Retinal pigment epithelial cell (primary cell): ENCODE data around the gene P2RX1.

ENCODE experiments used
- DNase-seq: peaks from one replicate; pipeline ENCODE4 v3.0.0-alpha.2; 2010; ENCODE audit warnings: low read depth
- H3K4me3 ChIP-seq: 2 replicates; pipeline ENCODE4 v1.5.1; 2011; ENCODE audit warnings: mild to moderate bottlenecking, low read length, control low read depth, moderate library complexity
- CTCF ChIP-seq: conservative IDR thresholded peaks from 2 replicates; pipeline ENCODE4 v1.5.1; 2011; ENCODE audit warnings: low read depth, low read length, control low read depth, inconsistent platforms

Gene P2RX1

GRCh38 chr17:3903881-3904290 lies 12.4 kb downstream of the P2RX1 start:
- no peak for DNase-seq
- no peak overlapping the region for H3K4me3 ChIP-seq
- TF ChIP-seq CTCF = no peak

GRCh38 chr17:3903051-3903825 lies 13.0 kb downstream of the P2RX1 start:
- H3K4me3 ChIP-seq = no peak overlapping the region
- no peak for TF ChIP-seq CTCF

GRCh38 chr17:3900646-3901045 lies 15.6 kb downstream of the P2RX1 start:
- TF ChIP-seq CTCF = no peak
- H3K4me3 ChIP-seq = no peak overlapping the region
- DNase-seq = no peak

More at GRCh38 chr17:3903051-3903825, 13.0 kb downstream of the P2RX1 start:
- DNase-seq = no peak

- H3K4me3 ChIP-seq = no peak overlapping the region
- no peak for TF ChIP-seq CTCF
Measured at GRCh38 chr17:3897731-3898130, 18.5 kb downstream of the P2RX1 start.

GRCh38 chr17:3896968-3897235 lies 19.4 kb downstream of the P2RX1 start:
- no peak for DNase-seq
- no peak for TF ChIP-seq CTCF
- H3K4me3 ChIP-seq = no peak overlapping the region

More at GRCh38 chr17:3897731-3898130, 18.5 kb downstream of the P2RX1 start:
- no peak for DNase-seq

- no peak for TF ChIP-seq CTCF
- DNase-seq = no peak
- H3K4me3 ChIP-seq = no peak overlapping the region
Measured at GRCh38 chr17:3896108-3896967, 19.9 kb downstream of the P2RX1 start.

- TF ChIP-seq CTCF = no peak
- DNase-seq = no peak
- no peak overlapping the region for H3K4me3 ChIP-seq
Measured at GRCh38 chr17:3895354-3895753, 20.9 kb downstream of the P2RX1 start.
